Measurements from ENCODE around the gene RXRB.

The RXRB gene

DNA sequence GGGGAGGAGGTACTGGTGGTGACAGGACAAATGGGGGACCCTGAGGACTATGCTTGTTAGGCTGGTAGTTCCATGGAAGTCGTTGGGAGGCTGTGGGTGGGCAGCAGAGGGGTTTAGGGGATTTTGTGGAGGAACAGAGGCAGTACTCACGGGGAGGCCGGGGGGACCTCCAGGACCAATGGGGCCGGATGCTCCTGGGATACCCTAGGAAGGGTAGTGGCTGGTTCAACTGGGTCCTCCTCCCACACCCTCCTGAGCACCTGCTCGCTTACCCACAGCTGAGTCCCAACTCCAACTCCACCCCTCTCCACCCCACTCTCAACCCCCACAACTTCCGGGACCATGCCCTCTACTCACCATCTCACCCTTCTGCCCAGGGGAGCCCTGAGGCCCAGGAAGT, 34.1 kb downstream of the RXRB start:
- H3K4me1 ChIP-seq (ENCODE audit: control insufficient read depth, insufficient read depth, low read length) = no peaks in the 10 kb centered on the region
- CTCF ChIA-PET = no interaction called here
- no peaks in the 10 kb centered on the region for H3K9me3 ChIP-seq (ENCODE audit: control insufficient read depth, insufficient read depth, low read depth, low read length)
- POLR2A ChIA-PET = no interaction called here
- no peak overlapping the region for H3K27ac ChIP-seq (ENCODE audit: extremely low read depth, low read depth, low read length)
- no peak overlapping the region for H3K4me3 ChIP-seq (ENCODE audit: low read depth, low read length)
- no peaks in the 10 kb centered on the region for H3K36me3 ChIP-seq (ENCODE audit: control insufficient read depth in 2 of 2, insufficient read depth in 1 of 2, low read length in 2 of 2)
- TF ChIP-seq ZNF223 (tag by site-specific recombination; IDR thresholded peaks at IDR 0.05) (no peak), EGR2 (tag by site-specific recombination; IDR thresholded peaks at IDR 0.05; ENCODE audit: low read depth) (0 out of 2 replicates have a peak, but pooled peaks have one; percentile 15), ZFHX2 (tag by site-specific recombination; conservative IDR thresholded peaks at IDR 0.05) (0 out of 2 replicates have a peak, but pooled peaks have one; percentile 10)

DNA sequence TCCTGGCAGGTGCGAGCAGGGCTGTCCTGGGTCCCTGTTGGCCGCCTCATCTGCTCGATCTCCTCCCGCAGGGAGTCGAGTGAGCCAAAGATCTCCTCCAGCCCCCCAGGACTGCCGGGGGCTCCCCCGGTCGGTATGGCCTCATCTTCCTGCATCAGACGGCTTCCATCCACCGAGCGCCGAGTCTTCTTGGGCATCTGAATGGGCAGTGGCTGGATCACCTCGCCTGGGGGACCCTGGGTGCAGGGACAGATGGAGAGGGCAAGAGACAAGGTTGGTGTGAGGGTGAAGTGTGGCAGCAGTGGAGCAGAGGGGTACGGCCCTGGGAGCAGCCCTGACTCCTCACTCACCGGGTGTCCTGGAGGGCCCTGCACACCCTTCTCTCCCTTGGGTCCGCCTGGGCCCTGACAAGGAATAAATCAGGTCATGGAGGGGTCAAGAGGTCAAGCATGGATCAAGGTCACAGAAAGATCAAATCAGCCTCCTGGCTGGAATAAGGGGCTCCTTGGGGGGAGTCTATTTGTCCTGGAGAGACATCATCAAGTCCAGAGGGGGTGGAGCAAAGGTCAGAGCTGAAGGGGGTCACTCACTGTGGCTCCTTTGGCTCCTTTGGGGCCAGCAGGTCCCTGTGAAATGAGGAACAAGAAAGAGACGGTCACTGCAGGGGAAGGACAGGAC, 34.7 kb downstream of the RXRB start:
- no peak for TF ChIP-seq SCRT1 (tag by site-specific recombination; IDR thresholded peaks at IDR 0.05; ENCODE audit: borderline replicate concordance)
- no peak for TF ChIP-seq ZNF248 (tag by site-specific recombination; IDR thresholded peaks at IDR 0.05)
- TF ChIP-seq, protein P1, sequence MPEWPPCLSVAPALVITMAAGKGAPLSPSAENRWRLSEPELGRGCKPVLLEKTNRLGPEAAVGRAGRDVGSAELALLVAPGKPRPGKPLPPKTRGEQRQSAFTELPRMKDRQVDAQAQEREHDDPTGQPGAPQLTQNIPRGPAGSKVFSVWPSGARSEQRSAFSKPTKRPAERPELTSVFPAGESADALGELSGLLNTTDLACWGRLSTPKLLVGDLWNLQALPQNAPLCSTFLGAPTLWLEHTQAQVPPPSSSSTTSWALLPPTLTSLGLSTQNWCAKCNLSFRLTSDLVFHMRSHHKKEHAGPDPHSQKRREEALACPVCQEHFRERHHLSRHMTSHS (tag by site-specific recombination; IDR thresholded peaks at IDR 0.05) = no peak
- TF ChIP-seq BCL11B (tag by site-specific recombination; IDR thresholded peaks at IDR 0.05; ENCODE audit: low read depth) = peak; percentile 75
- Histone ChIP-seq H3K27ac (ENCODE audit: extremely low read depth, low read depth, low read length) (no peak overlapping the region), H3K9me3 (ENCODE audit: control insufficient read depth, insufficient read depth, low read depth, low read length) (no peaks in the 10 kb centered on the region), H3K4me3 (ENCODE audit: low read depth, low read length) (no peak overlapping the region), H3K36me3 (ENCODE audit: control insufficient read depth in 2 of 2, insufficient read depth in 1 of 2, low read length in 2 of 2) (no peaks in the 10 kb centered on the region), H3K4me1 (ENCODE audit: control insufficient read depth, insufficient read depth, low read length) (0 out of 2 replicates have a peak, but pooled peaks cover 2% of the 10 kb centered on the region)
- ChIA-PET POLR2A (no interaction called here), CTCF (interaction anchor here (0.6 to 7.2 kb wide), 2 partner anchors 28 to 83 kb away, joined by 3 to 59 read pairs; no protein-coding TSS in a partner anchor)

DNA sequence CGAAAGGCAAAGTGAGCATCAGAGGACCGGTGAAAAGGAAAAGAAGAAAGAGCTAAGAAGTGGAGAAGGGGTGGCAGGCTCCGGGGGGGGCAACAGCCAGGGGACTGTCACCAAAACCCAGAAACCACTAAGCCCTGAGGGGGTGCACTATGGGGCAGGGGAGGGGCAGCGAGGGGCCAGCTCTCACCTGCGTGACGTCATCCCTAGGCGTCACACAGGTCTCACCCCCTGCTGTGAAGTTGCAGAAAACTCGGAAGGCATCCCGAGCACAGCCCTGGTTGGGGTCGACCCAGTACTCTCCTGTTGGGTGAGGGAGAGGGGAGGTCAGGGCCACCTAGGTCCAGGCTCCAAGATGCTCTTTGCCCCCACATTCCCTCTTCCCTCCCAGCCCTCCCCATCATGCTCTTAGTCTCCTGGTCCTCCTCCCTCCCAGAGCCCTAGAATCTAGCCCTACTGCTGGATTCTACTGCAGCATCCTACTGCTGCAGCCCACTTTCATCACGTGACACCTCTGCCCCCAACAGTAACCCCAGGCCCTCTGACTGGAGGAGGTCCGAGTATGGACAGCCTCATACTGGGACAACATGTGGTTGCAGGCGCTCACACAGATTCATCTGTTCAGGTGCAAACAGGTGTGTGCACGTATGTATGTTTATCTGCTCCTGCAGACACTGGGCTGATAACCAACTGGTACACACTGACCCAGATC, 35.6 kb downstream of the RXRB start:
- CTCF ChIA-PET = interaction anchor here (0.6 to 7.2 kb wide), 8 partner anchors 9 to 84 kb away, joined by 3 to 59 read pairs (median 3); no protein-coding TSS in a partner anchor
- POLR2A ChIA-PET = interaction anchor here (0.9 kb wide), 1 partner anchor 261 kb away, joined by 3 read pairs; no protein-coding TSS in a partner anchor
- Histone ChIP-seq H3K4me1 (ENCODE audit: control insufficient read depth, insufficient read depth, low read length) (0 out of 2 replicates have a peak, but pooled peaks cover 2% of the 10 kb centered on the region), H3K4me3 (ENCODE audit: low read depth, low read length) (no peak overlapping the region), H3K27ac (ENCODE audit: extremely low read depth, low read depth, low read length) (no peak overlapping the region), H3K36me3 (ENCODE audit: control insufficient read depth in 2 of 2, insufficient read depth in 1 of 2, low read length in 2 of 2) (no peaks in the 10 kb centered on the region), H3K9me3 (ENCODE audit: control insufficient read depth, insufficient read depth, low read depth, low read length) (no peaks in the 10 kb centered on the region)
- TF ChIP-seq ZNF114 (tag by site-specific recombination; IDR thresholded peaks at IDR 0.05) = no peak
- peak; percentile 29; the same call in 1 of the 2 replicates for TF ChIP-seq GLIS2 (tag by site-specific recombination; IDR thresholded peaks at IDR 0.05)
- no peak for TF ChIP-seq WT1 (tag by site-specific recombination; IDR thresholded peaks at IDR 0.05)
- 0 out of 2 replicates have a peak, but pooled peaks have one; percentile 25 for TF ChIP-seq SCRT2 (tag by site-specific recombination; IDR thresholded peaks at IDR 0.05)
- TF ChIP-seq ZNF48 (tag by site-specific recombination; IDR thresholded peaks at IDR 0.05) = no peak
- TF ChIP-seq, protein P2, sequence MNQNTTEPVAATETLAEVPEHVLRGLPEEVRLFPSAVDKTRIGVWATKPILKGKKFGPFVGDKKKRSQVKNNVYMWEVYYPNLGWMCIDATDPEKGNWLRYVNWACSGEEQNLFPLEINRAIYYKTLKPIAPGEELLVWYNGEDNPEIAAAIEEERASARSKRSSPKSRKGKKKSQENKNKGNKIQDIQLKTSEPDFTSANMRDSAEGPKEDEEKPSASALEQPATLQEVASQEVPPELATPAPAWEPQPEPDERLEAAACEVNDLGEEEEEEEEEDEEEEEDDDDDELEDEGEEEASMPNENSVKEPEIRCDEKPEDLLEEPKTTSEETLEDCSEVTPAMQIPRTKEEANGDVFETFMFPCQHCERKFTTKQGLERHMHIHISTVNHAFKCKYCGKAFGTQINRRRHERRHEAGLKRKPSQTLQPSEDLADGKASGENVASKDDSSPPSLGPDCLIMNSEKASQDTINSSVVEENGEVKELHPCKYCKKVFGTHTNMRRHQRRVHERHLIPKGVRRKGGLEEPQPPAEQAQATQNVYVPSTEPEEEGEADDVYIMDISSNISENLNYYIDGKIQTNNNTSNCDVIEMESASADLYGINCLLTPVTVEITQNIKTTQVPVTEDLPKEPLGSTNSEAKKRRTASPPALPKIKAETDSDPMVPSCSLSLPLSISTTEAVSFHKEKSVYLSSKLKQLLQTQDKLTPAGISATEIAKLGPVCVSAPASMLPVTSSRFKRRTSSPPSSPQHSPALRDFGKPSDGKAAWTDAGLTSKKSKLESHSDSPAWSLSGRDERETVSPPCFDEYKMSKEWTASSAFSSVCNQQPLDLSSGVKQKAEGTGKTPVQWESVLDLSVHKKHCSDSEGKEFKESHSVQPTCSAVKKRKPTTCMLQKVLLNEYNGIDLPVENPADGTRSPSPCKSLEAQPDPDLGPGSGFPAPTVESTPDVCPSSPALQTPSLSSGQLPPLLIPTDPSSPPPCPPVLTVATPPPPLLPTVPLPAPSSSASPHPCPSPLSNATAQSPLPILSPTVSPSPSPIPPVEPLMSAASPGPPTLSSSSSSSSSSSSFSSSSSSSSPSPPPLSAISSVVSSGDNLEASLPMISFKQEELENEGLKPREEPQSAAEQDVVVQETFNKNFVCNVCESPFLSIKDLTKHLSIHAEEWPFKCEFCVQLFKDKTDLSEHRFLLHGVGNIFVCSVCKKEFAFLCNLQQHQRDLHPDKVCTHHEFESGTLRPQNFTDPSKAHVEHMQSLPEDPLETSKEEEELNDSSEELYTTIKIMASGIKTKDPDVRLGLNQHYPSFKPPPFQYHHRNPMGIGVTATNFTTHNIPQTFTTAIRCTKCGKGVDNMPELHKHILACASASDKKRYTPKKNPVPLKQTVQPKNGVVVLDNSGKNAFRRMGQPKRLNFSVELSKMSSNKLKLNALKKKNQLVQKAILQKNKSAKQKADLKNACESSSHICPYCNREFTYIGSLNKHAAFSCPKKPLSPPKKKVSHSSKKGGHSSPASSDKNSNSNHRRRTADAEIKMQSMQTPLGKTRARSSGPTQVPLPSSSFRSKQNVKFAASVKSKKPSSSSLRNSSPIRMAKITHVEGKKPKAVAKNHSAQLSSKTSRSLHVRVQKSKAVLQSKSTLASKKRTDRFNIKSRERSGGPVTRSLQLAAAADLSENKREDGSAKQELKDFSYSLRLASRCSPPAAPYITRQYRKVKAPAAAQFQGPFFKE (tag by site-specific recombination; IDR thresholded peaks at IDR 0.05; ENCODE audit: borderline replicate concordance) = no peak
- TF ChIP-seq ZNF768 (tag by site-specific recombination; IDR thresholded peaks at IDR 0.05) = no peak
- no peak for TF ChIP-seq ZNF473 (tag by site-specific recombination; IDR thresholded peaks at IDR 0.05)
- TF ChIP-seq ZNF174 (tag by site-specific recombination; IDR thresholded peaks at IDR 0.05) = no peak
- TF ChIP-seq, protein P3, sequence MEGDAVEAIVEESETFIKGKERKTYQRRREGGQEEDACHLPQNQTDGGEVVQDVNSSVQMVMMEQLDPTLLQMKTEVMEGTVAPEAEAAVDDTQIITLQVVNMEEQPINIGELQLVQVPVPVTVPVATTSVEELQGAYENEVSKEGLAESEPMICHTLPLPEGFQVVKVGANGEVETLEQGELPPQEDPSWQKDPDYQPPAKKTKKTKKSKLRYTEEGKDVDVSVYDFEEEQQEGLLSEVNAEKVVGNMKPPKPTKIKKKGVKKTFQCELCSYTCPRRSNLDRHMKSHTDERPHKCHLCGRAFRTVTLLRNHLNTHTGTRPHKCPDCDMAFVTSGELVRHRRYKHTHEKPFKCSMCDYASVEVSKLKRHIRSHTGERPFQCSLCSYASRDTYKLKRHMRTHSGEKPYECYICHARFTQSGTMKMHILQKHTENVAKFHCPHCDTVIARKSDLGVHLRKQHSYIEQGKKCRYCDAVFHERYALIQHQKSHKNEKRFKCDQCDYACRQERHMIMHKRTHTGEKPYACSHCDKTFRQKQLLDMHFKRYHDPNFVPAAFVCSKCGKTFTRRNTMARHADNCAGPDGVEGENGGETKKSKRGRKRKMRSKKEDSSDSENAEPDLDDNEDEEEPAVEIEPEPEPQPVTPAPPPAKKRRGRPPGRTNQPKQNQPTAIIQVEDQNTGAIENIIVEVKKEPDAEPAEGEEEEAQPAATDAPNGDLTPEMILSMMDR (tag by site-specific recombination; IDR thresholded peaks at IDR 0.05) = no peak
- TF ChIP-seq, protein P4, sequence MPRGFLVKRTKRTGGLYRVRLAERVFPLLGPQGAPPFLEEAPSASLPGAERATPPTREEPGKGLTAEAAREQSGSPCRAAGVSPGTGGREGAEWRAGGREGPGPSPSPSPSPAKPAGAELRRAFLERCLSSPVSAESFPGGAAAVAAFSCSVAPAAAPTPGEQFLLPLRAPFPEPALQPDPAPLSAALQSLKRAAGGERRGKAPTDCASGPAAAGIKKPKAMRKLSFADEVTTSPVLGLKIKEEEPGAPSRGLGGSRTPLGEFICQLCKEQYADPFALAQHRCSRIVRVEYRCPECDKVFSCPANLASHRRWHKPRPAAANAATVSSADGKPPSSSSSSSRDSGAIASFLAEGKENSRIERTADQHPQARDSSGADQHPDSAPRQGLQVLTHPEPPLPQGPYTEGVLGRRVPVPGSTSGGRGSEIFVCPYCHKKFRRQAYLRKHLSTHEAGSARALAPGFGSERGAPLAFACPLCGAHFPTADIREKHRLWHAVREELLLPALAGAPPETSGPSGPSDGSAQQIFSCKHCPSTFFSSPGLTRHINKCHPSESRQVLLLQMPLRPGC (tag by site-specific recombination; IDR thresholded peaks at IDR 0.05) = no peak
